Adipocyte (in vitro differentiated cells): ENCODE measurements around the gene HYI.

Experiments
- DNase-seq: peaks from one replicate; pipeline ENCODE4 v3.0.0-alpha.2; 2015; ENCODE audit warnings: low read depth
- H3K27me3 ChIP-seq: replicated peaks from 2 replicates; pipeline ENCODE4 v1.7.0; 2013; ENCODE audit warnings: mild to moderate bottlenecking, low read length, moderate library complexity; ENCODE audit not compliant: control insufficient read depth, insufficient read depth
- H3K36me3 ChIP-seq: 2 replicates; pipeline ENCODE4 v1.7.0; 2013; ENCODE audit warnings: low read length, mild to moderate bottlenecking, moderate library complexity; ENCODE audit not compliant: control insufficient read depth, insufficient read depth, severe bottlenecking
- H3K4me1 ChIP-seq: 2 replicates; pipeline ENCODE4 v1.7.0; 2013; ENCODE audit warnings: mild to moderate bottlenecking, low read length, moderate library complexity; ENCODE audit not compliant: control insufficient read depth, insufficient read depth
- H3K4me3 ChIP-seq: 2 replicates; pipeline ENCODE4 v1.7.0; 2013; ENCODE audit warnings: mild to moderate bottlenecking, low read length, moderate library complexity
- H3K9ac ChIP-seq: 2 replicates; pipeline ENCODE4 v1.7.0; 2013; ENCODE audit warnings: mild to moderate bottlenecking, low read length, moderate library complexity
- H3K9me3 ChIP-seq: 2 replicates; pipeline ENCODE4 v1.7.0; 2013; ENCODE audit warnings: mild to moderate bottlenecking, low read length, moderate library complexity; ENCODE audit not compliant: control insufficient read depth

HYI gene

DNA sequence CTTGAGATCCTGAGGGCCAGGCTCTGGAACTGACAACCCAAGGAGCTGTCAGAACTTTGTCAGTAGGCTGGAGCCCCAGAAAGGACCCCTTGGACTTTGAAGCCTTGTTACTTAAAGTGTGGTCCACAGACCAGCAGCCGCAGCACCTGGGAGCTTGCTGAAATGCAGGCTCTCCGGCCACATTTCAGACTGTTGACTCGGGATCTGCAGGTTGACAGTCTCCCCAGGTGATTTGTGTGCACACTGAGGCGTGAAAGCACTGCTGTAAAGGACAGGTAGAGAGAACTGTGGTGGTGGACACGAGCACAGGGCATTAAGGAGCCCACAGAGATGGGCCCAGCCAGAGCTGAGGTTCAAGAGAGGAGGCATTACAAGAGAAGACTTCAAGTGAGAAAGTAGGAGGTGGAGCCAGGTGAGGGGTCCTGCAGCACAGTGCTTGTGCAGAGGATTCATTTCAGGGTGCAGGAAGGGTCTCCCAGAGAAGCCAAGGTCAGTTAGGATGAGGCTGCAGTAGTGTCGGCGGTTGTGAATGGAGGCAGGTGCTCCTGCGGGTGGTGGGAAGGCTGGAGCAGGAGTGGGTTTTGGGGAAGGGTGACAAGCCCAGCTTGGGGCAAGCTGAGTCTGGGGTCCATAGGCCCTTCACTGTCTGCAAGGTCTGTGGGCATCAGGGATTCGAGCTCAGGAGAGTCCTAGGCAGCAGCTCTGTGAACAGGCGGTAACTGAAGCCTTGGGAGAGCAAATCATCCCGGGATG is 4.6 kb downstream of the HYI start:
- H3K4me3 ChIP-seq, result no peak overlapping the region
- no peak for DNase-seq
- H3K4me1 ChIP-seq, result peaks cover 14% of the 10 kb centered on the region
- H3K9me3 ChIP-seq, result no peaks in the 10 kb centered on the region
- H3K36me3 ChIP-seq, result peaks cover 72% of the 10 kb centered on the region
- no peaks in the 10 kb centered on the region for H3K27me3 ChIP-seq
- no peak overlapping the region for H3K9ac ChIP-seq

DNA sequence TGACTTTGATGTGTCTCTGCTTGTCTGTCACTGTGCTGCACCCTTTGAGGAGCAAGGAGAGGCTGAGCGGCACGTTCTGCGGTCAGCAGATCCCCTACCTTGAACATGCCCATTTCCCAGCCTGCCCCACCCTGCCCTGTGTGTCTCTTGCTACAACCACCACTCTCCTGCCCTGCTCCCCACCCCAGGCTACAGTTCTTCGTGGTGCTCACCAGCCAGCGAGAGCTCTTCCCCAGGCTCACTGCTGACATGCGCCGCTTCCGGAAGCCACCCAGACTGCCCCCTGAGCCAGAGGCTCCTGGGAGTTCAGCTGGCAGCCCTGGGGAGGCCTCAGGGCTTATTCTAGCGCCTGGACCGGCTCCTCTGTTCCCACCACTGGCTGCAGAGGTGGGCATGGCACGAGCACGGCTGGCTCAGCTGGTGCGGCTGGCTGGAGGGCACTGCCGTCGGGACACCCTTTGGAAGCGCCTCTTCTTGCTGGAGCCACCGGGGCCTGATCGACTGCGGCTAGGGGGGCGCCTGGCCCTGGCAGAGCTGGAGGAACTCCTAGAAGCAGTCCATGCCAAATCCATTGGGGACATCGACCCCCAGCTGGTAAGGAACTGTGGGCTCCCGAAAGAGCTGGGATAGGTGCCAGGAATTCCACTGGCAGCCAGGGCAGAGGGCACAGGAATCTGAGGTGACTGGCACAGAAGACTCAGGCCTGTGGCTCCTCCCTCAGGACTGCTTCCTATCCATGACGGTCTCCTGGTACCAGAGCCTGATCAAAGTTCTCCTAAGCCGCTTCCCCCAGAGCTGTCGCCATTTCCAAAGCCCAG is 5.6 kb downstream of the HYI start:
- Histone ChIP-seq H3K9me3 (no peaks in the 10 kb centered on the region), H3K4me1 (peaks cover 10% of the 10 kb centered on the region), H3K36me3 (peaks cover 82% of the 10 kb centered on the region), H3K9ac (no peak overlapping the region), H3K4me3 (no peak overlapping the region), H3K27me3 (no peaks in the 10 kb centered on the region)
- no peak for DNase-seq

- H3K4me1 ChIP-seq, result peaks cover 5% of the 10 kb centered on the region
- no peaks in the 10 kb centered on the region for H3K9me3 ChIP-seq
- H3K9ac ChIP-seq, result no peak overlapping the region
- peaks cover 92% of the 10 kb centered on the region for H3K36me3 ChIP-seq
- no peak overlapping the region for H3K4me3 ChIP-seq
- DNase-seq, result no peak
- no peaks in the 10 kb centered on the region for H3K27me3 ChIP-seq
These were observed 6.6 kb downstream of the HYI start for GRCh38 chr1:43446881-43447835.

- Histone ChIP-seq H3K9me3 (no peaks in the 10 kb centered on the region), H3K27me3 (no peaks in the 10 kb centered on the region), H3K36me3 (peaks cover 91% of the 10 kb centered on the region), H3K9ac (no peak overlapping the region), H3K4me3 (no peak overlapping the region), H3K4me1 (peaks cover 5% of the 10 kb centered on the region)
- no peak for DNase-seq
These were observed 7.4 kb downstream of the HYI start for GRCh38 chr1:43446388-43446740.

DNA sequence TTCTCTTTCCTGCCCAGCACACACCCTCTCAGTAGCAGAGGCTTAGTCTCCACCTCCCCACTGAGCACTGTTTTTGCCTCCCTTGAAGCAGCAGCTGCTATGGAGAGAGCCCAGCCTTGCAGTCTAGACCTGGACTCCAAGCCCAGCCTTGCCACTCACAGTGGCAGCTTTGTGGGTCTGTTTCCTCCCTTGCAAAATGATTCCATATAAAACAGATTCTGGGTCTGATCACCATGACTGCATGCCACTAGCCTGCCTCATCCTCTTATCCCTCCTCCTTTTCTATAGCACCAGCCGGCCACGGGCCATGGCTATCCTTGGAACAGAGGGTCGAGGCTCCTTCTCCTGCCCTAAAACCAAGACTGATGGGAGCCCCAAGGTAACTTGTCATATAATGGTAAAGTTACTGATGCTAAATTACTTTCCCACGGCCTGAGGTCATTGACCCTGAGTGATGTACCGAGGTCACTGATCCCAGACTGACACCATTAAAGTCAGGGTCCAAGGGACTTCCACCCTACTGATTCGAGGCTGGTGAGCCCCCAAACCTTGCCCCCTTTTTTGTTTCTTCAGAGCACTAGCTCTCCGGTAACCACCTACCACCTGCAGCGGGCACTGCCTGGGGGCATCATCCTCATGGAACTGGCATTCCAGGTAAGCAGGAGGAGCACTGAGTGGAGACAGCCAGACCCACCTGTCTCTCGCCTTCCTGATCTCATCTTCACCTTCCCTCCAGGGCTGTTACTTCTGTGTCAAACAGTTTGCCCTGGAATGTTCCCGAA is 7.9 kb downstream of the HYI start:
- H3K9me3 ChIP-seq, result no peaks in the 10 kb centered on the region
- H3K4me1 ChIP-seq, result peaks cover 5% of the 10 kb centered on the region
- DNase-seq, result no peak
- no peaks in the 10 kb centered on the region for H3K27me3 ChIP-seq
- peaks cover 91% of the 10 kb centered on the region for H3K36me3 ChIP-seq
- H3K4me3 ChIP-seq, result no peak overlapping the region
- no peak overlapping the region for H3K9ac ChIP-seq

GRCh38 chr1:43444836-43445235 is 8.9 kb downstream of the HYI start:
- Histone ChIP-seq H3K4me1 (peaks cover 5% of the 10 kb centered on the region), H3K27me3 (no peaks in the 10 kb centered on the region), H3K9me3 (no peaks in the 10 kb centered on the region), H3K9ac (no peak overlapping the region), H3K36me3 (peaks cover 91% of the 10 kb centered on the region), H3K4me3 (no peak overlapping the region)
- DNase-seq, result no peak

DNA sequence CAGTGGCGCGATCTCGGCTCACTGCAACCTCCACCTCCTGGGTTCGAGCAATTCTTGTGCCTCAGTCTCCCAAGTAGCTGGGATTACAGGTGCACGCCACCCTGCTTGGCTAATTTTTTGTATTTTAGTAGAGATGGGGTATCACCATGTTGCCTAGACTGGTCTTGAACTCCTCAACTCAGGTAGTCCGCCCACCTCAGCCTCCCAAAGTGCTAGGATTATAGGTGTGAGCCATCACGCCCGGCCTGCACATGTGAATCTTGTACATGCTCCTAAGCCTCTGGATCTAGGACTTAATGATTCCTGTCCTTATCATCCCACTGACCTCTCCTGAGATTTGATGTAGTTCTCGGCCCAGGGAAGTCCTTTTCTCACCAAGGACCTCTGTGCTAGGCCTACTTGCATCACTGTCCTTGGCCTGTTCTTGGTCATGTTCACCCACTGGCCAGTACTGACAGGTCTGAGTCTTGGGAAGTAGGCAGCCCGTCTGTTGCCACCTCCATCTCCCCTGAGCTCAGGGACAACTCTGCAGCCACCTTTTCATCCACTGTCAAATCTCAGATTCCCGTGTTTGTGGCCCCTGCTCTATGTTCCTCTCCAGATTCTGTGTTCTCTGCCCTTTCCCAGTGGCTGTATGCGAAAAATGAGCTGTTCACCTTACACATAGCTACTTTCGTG is 9.4 kb downstream of the HYI start:
- Histone ChIP-seq H3K4me3 (no peak overlapping the region), H3K4me1 (peaks cover 5% of the 10 kb centered on the region), H3K36me3 (peaks cover 91% of the 10 kb centered on the region), H3K9ac (no peak overlapping the region), H3K9me3 (no peaks in the 10 kb centered on the region), H3K27me3 (no peaks in the 10 kb centered on the region)
- no peak for DNase-seq

GRCh38 chr1:43443197-43443946 is 10.4 kb downstream of the HYI start:
- Histone ChIP-seq H3K9ac (no peak overlapping the region), H3K4me3 (no peak overlapping the region), H3K4me1 (peaks cover under 1% of the 10 kb centered on the region), H3K9me3 (no peaks in the 10 kb centered on the region), H3K27me3 (no peaks in the 10 kb centered on the region), H3K36me3 (peaks cover 91% of the 10 kb centered on the region)
- no peak for DNase-seq

DNA sequence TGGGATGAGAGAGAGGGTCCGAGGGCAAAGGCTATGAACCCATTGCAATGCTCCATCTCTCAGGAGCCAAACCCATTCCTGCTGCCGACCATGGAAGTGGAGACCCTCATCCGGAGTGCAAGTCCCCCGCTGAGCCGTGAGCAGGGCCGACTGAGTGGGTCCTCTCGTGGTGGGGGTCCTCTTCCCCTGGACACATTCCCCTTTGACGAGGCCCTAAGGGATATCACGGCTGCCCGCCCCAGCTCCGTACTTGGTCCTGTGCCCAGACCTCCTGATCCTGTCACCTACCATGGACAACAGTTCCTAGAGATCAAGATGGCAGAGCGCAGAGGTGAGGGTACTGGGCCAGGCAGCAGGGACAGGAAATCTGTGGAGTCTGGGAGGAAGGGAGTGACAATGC is 11.0 kb downstream of the HYI start:
- peaks cover 87% of the 10 kb centered on the region for H3K36me3 ChIP-seq
- peaks cover under 1% of the 10 kb centered on the region for H3K4me1 ChIP-seq
- H3K9ac ChIP-seq, result no peak overlapping the region
- no peaks in the 10 kb centered on the region for H3K9me3 ChIP-seq
- no peaks in the 10 kb centered on the region for H3K27me3 ChIP-seq
- no peak overlapping the region for H3K4me3 ChIP-seq
- no peak for DNase-seq
